Kidney capillary endothelial cell (primary cell): Measurements from ENCODE around the gene PXMP4.
"Not testable (repeated sequence)": the region's sequence is repeated elsewhere in the genome, so short reads cannot be mapped to it uniquely, and the experiment has no call there.

Source experiments
- DNase-seq: peaks from one replicate; pipeline ENCODE4 v3.0.0-alpha.2; 2018; ENCODE audit warnings: low spot score

The PXMP4 gene, protein sequence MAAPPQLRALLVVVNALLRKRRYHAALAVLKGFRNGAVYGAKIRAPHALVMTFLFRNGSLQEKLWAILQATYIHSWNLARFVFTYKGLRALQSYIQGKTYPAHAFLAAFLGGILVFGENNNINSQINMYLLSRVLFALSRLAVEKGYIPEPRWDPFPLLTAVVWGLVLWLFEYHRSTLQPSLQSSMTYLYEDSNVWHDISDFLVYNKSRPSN

DNA sequence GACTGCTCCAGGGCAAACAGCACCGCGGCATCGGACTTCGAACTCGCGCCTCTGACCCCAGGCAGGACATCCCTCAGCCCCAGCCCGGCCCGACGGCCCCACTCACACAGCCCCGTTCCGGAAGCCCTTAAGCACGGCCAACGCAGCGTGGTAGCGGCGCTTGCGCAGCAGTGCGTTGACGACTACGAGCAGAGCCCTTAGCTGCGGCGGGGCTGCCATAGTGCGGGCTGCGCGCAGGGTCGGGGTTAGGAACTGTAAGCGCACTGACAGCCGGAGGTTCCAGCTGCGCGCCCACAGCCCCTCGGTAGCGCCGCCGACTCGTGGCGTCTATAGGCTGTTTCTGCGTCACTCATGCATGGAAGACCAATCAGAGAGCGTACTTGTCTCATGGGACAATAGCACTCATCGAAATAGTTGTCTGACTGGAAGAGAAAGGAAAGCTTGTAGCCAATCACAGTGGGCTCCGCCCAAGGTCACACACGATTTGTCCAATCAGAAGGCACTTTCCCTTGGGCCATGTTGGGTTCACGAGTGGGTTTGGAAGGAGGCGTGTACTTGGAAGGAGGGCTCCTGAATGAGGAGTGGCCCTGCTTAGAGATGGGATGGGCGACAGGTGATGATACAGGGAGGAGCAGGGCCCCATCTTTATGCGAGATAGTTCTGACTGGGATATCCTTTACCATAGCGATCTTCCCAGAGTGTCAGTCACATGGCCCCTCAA lies at the start of gene PXMP4:
Gene PXMP4 (minus strand): TSS at position 322 of the 721 bp plus-strand sequence. CDS start 103 bp downstream, at position 219.
- peak; percentile 96 for DNase-seq

DNA sequence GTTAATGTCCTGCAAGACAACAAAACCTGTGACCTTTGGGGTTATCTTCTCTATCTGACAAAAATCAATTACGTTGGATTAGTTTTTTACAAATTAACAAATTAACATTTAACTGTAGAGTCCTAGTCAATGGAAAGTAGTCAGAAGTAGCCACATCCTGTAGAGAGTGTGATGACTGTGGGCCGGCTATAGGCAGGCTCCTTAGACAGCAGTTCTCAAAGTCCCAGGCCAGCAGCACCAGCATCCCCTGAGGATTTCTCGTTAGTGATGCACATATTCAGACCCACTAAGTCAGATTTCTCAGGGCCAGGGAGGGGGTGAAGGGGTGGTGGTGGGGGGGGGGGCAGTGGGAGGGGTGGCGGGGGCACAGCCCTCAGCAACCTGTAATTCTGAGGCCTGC lies 48.9 kb upstream of the PXMP4 start:
- DNase-seq, result no peak

DNA sequence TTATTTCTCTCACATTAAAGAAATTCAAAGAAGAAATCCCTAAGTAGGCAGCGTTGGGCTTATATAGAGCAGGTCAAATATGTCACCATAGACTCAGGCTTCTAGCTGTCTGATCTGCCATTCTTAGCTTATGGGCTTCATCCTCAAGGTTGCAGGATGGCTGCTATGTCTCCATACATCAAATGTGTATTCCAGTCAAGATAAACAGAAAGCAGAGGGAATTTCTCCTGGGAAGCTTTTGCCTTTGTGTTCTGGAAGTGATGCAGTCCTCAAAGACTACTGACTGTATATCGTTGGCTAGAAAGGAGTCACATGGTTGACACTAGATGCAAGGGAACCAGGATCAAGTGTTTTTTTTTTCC lies 47.6 kb upstream of the PXMP4 start:
- no peak for DNase-seq

DNA sequence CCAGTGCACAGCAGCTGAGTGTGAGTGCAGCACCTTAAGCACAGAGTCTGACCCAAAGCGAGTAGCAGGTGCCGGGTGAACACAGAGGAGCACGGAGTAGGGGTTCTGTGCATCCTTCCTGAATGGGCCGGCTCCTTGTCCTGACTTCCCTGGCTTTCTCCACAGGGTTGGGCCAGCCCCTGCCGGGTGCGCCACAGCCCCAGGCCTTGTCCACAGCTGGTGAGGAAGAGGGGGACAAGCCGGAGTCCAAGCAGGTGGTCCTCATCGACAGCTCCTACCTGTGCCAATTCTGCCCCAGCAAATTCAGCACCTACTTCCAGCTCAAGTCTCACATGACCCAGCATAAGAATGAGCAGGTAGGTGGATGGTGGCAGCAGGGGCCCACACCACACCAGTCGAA lies 46.6 kb upstream of the PXMP4 start:
- no peak for DNase-seq

DNA sequence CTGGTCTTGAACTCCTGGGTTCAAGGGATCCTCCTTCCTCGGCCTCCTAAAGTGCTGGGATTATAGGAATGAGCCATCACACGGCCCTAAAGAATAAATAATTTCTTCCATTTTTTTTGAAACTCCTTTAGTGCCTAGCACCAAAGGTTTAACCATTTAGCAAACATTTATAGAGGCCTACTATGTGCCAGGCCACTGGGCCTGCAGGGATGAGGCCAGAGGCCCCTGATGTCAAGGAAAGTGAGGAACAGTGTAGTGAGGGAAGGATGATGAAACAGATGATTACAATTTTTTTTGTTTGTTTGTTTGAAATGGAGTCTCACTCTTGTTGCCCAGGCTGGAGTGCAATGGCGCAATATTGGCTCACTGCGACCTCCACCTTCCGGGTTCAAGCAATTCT lies 45.5 kb upstream of the PXMP4 start:
- DNase-seq, result no peak

DNA sequence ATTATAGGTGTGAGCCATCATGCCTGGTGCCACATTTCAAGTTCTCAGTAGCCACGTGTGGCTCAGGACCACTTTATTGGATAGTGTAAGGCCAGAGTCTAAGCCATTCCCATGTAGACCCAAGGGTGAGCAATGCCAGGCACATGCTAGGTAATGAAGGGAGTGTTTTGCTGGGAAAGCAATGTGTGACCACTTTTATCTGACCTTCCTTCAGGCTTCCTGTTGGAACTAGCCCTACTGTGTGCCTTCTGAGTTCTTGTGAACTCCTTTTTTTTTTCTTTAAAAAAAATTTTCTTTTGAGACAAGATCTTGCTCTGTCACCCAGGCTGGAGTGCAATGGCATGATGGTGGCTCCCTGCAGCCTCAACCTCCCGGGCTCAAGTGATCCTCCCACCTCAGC lies 45.0 kb upstream of the PXMP4 start:
- no peak for DNase-seq

DNA sequence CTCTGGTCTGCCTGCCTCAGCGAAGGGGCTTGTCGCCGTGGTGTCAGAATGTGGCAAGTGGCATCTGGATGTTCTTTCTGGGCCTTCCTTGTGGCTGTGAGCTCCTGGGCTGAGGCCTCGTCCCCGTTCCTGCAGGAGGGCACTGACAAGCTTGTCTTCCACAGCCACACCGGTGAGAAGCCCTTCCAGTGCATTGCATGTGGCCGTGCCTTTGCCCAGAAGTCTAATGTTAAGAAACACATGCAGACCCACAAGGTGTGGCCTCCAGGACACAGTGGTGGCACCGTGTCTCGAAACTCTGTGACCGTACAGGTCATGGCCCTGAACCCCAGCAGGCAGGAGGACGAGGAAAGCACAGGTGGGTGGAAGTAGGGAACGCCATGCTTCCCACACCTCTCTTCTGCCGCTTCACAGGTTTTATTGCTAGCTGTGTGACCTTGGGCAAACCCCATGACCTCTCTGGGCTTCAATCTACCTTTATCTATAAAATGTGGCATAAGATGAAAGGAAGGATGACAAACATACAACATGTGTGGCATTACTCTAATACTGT lies 41.7 kb upstream of the PXMP4 start:
- no peak for DNase-seq

DNA sequence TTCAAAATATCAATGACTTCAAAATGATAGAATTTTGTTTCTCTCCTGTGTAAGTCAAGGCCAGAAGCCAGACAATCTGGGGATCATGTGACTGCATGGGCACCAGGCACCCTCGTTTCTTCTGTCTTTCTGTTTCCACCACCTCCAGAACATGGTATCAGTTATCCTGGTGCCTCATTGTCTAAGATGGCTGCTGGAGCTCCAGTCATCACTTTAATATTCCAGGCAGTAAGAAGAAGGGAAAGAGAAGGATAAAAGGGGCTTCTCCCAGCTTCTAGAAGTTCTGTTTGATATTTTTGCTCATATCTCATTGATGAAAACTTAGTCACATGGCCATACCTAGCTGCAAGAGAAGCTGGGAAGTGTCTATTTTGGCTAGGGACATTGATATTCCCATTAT lies 37.3 kb upstream of the PXMP4 start:
- DNase-seq, result no peak

DNA sequence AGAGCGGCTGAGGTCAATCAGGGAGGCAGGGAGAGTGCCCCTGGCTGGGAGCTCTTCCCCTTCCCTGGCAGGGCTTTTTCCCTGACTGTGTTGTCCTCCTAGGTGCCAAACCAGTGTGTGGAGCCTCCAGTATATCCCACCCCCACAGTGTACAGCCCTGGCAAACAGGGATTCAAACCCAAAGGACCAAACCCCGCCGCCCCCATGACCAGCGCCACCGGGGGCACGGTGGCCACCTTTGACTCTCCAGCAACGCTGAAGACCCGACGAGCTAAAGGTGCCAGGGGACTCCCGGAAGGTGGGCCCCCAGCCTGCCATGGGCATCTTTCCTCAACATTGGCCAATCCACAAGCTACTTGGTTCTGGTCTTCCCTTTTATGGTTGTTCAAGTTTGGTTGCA lies 36.9 kb upstream of the PXMP4 start:
- no peak for DNase-seq

DNA sequence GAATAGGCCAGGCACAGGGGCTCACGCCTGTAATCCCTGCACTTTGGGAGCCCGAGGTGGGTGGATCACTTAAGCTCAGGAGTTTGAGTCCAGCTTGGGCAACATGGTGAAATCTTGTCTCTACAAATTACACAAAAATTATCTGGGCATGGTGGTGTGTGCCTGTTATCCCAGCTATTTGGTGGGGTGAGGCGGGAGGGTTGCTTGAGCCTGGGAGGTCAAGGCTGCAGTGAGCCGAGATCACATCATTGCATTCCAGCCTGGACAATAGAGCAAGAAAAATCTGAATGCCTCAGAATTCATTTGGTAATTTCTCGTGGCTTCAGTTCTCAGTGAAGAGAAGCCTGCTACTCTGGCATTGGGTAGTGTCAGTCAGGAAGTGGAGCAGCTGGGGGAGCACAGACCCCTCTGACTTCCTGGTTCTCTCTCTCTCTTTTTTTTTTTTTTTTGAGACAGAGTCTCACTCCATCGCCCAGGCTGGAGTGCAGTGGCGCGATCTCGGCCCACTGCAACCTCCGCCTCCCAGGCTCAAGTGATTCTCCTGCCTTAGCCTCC lies 35.9 kb upstream of the PXMP4 start:
- not testable (repeated sequence) for DNase-seq

DNA sequence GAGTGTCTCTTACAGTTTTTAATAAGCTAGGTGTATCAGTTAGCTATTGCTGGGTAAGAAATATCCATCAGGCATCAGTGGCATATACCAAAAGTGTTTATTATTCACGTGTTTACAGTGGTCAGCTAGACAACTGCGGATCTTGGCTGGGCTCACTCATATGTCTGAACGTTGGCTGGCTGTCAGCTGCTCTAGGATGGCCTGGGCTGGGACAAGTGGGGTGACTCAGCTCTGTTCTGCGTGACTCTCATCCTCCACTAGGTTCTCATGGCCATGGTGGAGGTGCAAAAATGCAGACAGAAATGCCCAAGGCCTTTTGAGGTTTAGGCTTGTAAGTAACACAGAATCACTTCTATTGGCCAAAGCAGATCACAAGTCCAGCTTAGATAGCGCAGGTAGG lies 33.7 kb upstream of the PXMP4 start:
- no peak for DNase-seq

DNA sequence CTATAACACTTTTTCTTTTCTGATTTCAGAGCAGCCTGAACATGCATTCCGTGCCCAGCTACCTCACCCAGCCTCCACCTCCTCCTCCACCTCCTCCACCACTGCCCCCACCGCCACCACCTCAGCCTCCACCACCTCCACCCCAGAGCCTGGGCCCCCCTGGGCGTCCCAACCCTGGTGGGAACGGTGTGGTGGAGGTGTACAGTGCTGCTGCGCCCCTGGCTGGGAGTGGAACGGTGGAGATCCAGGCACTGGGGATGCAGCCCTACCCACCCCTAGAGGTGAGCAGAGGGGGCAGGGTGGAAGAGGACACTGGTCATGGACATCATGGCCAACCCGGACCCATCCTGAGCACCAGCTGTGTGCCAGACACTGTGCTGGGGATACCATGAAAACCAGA lies 33.0 kb upstream of the PXMP4 start:
- DNase-seq, result no peak

DNA sequence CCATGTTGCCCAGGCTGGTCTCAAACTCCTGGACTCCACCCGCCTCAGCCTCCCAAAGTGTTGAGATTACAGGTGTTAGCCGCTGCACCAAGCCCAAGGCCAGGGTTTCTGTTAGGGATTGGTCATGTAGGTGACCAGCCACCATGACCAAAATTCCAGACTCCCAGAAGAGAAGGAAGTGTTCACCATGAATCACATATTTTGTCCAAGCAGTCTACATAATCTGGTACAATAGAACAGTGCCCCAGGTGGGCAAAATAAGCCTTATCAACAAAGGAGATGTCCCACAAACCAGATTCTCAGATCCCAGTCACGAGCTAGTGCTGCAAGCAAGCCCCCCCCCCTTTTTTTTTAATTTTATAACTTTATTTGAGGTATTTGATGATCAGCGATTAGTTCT lies 31.7 kb upstream of the PXMP4 start:
- DNase-seq, result no peak

DNA sequence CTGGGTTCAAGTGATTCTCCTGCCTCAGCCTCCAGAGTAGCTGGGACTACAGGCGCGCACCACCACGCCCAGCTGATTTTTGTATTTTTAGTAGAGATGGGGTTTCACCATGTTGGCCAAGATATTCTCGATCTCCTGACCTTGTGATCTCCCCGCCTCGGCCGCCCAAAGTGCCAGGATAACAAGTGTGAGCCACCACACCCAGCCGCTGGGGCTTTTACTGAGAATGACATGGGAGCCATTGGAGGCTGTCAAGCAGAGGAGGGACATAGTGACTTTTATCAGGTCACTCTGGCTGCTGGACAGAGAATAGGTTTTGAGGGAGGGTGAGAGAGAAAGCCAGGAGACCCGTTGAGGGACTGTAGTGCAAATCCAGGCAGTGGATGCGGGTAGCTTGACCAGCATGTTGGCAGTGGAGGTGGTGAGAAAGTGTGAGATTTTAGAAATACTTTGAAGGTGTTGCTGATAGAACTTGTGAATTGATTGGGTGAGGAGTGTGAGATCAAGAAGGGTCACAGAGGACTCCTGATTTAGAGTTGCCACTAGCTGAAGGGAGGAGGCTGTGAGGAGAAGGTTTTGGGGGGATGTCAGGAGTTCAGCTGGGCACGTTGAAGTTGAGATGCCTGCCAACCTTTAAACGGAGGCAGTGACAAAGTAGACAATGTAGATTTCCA lies 26.4 kb upstream of the PXMP4 start:
- DNase-seq, result no peak

DNA sequence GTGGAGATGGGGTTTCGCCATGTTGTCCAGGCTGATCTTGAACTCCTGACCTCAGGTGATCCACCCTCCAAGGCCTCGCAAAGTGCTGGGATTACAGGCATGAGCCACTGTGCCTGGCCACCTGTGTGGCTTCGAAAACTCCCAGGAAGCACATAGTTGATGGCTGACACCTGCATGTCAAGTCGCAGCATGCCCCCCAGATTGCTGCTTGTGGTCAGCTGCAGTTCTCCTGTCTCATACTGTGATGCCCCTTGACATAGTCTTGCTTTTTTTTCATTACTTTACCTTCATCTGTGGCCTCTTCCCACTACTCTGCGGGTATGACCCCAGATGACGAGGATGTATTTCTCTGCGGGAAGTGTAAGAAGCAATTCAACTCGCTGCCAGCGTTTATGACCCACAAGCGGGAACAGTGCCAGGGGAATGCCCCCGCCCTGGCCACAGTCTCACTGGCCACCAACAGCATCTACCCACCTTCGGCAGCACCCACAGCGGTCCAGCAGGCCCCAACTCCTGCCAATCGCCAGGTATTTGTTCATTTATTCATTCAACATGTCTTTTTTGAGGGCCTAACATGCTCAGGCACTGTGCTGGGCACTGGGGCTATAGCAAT lies 24.8 kb upstream of the PXMP4 start:
- no peak for DNase-seq

DNA sequence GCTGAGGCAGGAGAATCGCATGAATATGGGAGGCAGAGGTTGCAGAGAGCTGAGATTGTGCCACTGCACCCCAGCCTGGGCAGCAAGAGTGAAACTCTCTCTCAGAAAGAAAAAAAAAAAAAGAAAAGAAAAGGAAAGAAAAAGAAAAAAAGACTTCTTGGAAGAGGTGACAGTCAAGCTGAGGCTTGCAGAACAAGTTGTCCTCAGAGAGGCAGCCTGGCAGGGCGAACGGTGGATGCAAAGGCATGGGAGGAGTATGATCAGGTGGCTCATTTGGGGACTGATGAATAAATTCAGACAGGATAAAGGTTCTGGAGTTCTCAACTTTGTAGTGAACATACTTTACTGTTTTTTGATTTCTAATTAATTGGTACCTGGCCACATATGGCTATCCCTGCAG lies 24.1 kb upstream of the PXMP4 start:
- DNase-seq, result no peak

DNA sequence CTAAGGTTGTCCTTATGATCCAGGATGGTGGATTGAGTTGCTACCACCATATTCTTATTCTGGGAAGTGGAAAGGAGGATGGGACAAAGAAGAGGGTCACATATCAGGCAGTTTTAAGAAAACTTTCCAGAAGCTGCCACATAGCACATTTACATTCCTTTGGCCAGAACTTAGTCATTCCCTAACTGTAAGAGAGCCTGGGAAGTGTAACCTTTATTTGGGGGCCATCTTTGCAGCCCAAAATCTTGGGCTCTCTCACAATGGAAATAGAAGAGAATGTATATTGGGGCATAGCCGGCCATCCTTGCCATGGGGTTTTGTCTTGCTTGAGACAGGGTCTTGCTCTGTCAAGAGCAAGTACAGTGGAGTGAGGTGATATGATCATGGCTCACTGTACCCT lies 20.1 kb upstream of the PXMP4 start:
- no peak for DNase-seq

DNA sequence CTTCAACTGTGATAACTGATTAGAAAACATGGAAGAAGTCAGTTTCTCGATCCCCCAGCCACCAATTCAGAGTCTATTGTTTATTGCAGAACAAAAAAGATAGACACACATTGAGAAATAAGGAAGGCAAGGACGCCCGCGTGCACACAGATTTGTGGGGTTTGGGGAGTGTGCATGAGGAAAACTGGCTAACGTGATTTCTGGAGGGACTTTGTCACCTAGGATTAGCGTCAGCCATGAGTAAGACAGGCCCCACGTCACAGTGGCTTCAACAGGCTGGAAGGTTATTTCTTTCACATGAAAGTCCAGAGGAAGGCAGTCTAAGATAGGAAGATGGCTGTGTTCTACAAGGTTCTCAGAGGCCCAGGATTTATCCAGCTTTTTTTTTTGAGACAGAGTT lies 19.4 kb upstream of the PXMP4 start:
- no peak for DNase-seq

DNA sequence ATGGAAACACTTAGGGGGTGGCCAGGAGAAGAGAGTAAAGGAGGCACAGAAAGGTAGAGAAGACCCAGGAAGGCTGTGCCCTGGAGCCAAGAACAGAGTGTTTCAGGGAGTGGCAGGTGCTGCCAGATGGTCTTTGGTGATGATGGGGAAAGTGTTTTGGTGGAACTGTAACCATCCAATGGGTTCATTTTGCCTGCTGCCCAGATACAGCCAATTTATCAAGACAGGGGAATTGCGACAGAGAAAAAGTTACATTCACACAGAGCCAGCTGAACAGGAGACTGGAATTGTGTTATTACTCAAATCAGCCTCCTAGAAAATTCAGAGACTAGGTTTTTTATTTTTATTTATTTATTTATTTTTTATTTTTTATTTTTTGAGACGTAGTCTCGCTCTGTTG lies 16.9 kb upstream of the PXMP4 start:
- DNase-seq, result no peak

DNA sequence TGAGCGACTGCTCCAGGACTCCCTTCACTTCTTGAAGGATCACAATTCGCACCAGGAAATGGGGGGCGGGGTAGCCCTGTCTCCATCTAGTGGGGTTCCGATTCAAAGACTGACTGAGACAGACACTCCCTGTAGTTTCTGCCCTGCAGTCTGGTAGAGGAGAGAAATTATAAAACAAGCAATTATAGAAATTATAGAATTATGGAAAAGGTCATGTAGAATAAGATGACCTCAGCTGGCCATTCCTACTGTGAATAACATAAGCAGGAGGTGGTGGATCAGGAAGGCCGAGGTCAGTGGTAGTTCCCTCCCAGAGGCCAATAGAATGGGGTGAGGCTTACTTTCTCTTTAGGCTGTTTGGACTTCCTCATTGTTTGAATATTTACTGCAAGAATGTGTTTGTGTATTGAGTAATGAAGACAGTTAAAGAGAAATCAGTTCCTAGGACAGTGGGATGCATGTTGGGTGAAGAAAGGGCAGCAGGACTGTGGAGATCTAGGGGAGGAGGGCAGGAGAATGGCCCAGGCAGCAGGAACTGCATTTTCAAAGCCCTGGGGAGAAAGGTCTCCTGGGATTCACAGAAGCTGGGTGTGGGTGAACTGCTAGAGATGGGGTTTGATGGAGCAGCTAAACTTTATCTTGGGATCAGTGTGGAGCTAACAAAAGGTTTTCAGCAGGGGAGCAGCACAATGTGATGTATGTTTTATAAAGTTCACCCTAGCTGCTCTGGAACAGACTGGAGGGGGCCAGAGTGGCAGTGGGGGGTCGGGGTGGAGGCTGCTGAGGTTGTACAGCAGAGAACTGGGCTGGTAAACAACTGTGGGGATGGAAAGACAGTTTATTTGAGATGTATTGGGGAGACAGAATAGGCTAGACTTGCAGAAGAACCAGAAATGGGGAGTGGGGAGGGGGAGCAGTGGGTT lies 13.8 kb upstream of the PXMP4 start:
- peak; percentile 47 for DNase-seq

DNA sequence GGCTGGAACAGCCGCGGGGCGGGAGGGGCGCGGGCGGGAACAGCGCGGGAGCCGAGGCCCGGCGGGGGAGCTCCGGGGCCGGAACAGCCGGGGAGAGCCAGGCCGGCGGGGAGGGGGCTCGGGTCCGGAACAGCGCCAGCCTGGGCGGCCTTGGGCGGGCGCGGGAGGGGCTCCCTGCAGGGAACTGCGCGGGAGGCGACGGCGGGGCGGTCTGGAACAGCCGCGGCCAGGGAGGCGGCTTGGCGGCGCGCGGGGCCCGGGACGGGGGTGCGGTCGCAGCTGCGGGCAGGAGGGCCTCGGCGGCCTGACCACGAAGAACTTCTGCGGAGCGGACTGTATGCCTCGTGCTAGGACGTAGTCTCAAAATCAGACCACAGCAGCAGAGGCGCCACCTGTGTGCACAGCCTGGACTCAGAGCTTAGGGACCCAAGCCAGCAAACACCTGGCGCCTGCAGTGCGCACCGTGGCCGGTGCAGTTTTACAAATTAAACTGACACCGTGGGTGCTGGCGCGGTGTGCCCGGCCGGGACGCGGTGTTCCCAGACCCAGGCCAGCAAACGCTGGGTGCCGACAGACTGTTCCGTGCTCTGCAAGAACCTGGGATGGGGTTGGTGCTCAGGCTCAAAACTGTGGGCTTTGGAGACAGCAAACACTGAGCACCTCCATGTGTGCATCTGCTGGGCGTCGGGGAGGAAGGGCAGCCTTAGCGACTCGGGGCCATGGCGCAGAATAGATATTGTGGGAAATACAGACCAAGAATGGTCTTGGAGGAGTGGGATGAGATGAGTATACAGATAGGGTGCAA lies 12.3 kb upstream of the PXMP4 start:
- no peak for DNase-seq
